HG03520 (cell line): ENCODE data around the gene MYL7.
"Not testable (repeated sequence)": the region's sequence is repeated elsewhere in the genome, so short reads cannot be mapped to it uniquely, and the experiment has no call there.

Experiments
- ATAC-seq: cut with Tn5 transposase; IDR thresholded peaks from one replicate; pipeline ENCODE4 v1.9.1; 2021; ENCODE audit warnings: mild to moderate bottlenecking, moderate library complexity; ENCODE audit not compliant: unreplicated experiment

MYL7 gene

GRCh38 chr7:44133295-44133694, 7.8 kb downstream of the MYL7 start:
- ATAC-seq = no peak

- ATAC-seq = no peak
Observed at GRCh38 chr7:44132039-44132438, 9.1 kb downstream of the MYL7 start.

GRCh38 chr7:44131173-44132029, 9.7 kb downstream of the MYL7 start:
- no peak for ATAC-seq

- ATAC-seq = no peak
Observed at GRCh38 chr7:44128721-44129582, 12.2 kb downstream of the MYL7 start.

- no peak for ATAC-seq
Observed at GRCh38 chr7:44127161-44127560, 14.0 kb downstream of the MYL7 start.

GRCh38 chr7:44126574-44126973, 14.6 kb downstream of the MYL7 start:
- ATAC-seq = not testable (repeated sequence)

- ATAC-seq = no peak
Observed at GRCh38 chr7:44124822-44125202, 16.3 kb downstream of the MYL7 start.

GRCh38 chr7:44123190-44124003, 17.7 kb downstream of the MYL7 start, which contains the start of gene POLD2:
POLD2 (minus strand) TSS chr7:44123548; CDS start chr7:44122053, 1,495 bp downstream.
- peak; percentile 98 for ATAC-seq

- no peak for ATAC-seq
Observed at GRCh38 chr7:44122529-44122928, 18.6 kb downstream of the MYL7 start.

- no peak for ATAC-seq
Observed at GRCh38 chr7:44121761-44122420, 19.2 kb downstream of the MYL7 start.

- ATAC-seq = no peak
Observed at GRCh38 chr7:44120395-44120794, 20.7 kb downstream of the MYL7 start.

- ATAC-seq = no peak
Observed at GRCh38 chr7:44119829-44120380, 21.2 kb downstream of the MYL7 start.

GRCh38 chr7:44117801-44118429, 23.2 kb downstream of the MYL7 start:
- no peak for ATAC-seq

GRCh38 chr7:44116789-44117666, 24.1 kb downstream of the MYL7 start:
- no peak for ATAC-seq

- no peak for ATAC-seq
Observed at GRCh38 chr7:44116087-44116788, 24.9 kb downstream of the MYL7 start.

- no peak for ATAC-seq
Observed at GRCh38 chr7:44114586-44115310, 26.4 kb downstream of the MYL7 start.

GRCh38 chr7:44113764-44114354, 27.3 kb downstream of the MYL7 start:
- no peak for ATAC-seq
